ENCODE measurements around the gene MSI2.

The MSI2 gene

GRCh38 chr17:57517632-57518456 is 261.5 kb downstream of the MSI2 start:
- no peak for TF ChIP-seq CTCF (IDR thresholded peaks at IDR 0.05; ENCODE audit: insufficient read depth, low read depth, low read length, missing control alignments)
- no peak for DNase-seq (ENCODE audit: low read depth)
- H3K4me3 ChIP-seq (ENCODE audit: low read length): no peak overlapping the region

- H3K4me3 ChIP-seq (ENCODE audit: low read length): no peak overlapping the region
- no peak for TF ChIP-seq CTCF (IDR thresholded peaks at IDR 0.05; ENCODE audit: insufficient read depth, low read depth, low read length, missing control alignments)
- peak; percentile 88 for DNase-seq (ENCODE audit: low read depth)
Observed at GRCh38 chr17:57518587-57519581, 262.6 kb downstream of the MSI2 start.

GRCh38 chr17:57519800-57520199 is 263.5 kb downstream of the MSI2 start:
- no peak for DNase-seq (ENCODE audit: low read depth)
- no peak overlapping the region for H3K4me3 ChIP-seq (ENCODE audit: low read length)
- no peak for TF ChIP-seq CTCF (IDR thresholded peaks at IDR 0.05; ENCODE audit: insufficient read depth, low read depth, low read length, missing control alignments)

- DNase-seq (ENCODE audit: low read depth): no peak
- TF ChIP-seq CTCF (IDR thresholded peaks at IDR 0.05; ENCODE audit: insufficient read depth, low read depth, low read length, missing control alignments): no peak
- no peak overlapping the region for H3K4me3 ChIP-seq (ENCODE audit: low read length)
Observed at GRCh38 chr17:57521606-57522005, 265.3 kb downstream of the MSI2 start.

GRCh38 chr17:57522042-57523005 is 266.0 kb downstream of the MSI2 start:
- DNase-seq (ENCODE audit: low read depth): no peak
- no peak for TF ChIP-seq CTCF (IDR thresholded peaks at IDR 0.05; ENCODE audit: insufficient read depth, low read depth, low read length, missing control alignments)
- no peak overlapping the region for H3K4me3 ChIP-seq (ENCODE audit: low read length)

Measured in epithelial cell of esophagus (primary cell).